Left lung (tissue), 10 donors: ENCODE measurements around the gene GUCY2F. TPM values are rescaled to one million over a fixed set of nuclear protein-coding genes. Genes with fewer than 3 reads are reported as not detected.

ENCODE experiments used
- ATAC-seq: fragments of 200-7000 bp; cut with Tn5 transposase; one replicate; pipeline ENCODE4 v1.9.1; 2020; ENCODE audit warnings: moderate library complexity
- DNase-seq, 4 donors: peaks; one replicate each; pipeline ENCODE4 v3.0.0-alpha.2; 2013 to 2020
- H3K27ac ChIP-seq, 2 donors: fragments of 200-600 bp; sonication (generic) in 1 of 2; one replicate each; pipeline versions ENCODE4 v1.5.0 to v1.8.0; 2020 to 2021
- H3K27me3 ChIP-seq, 2 donors: fragments of 200-600 bp; sonication (generic) in 1 of 2; one replicate each; pipeline versions ENCODE4 v1.5.0 to v1.8.0; 2020 to 2021
- H3K36me3 ChIP-seq, 2 donors: fragments of 200-600 bp; sonication (generic) in 1 of 2; one replicate each; pipeline versions ENCODE4 v1.5.0 to v1.8.0; 2020 to 2021
- H3K4me1 ChIP-seq, 2 donors: fragments of 200-600 bp; one replicate each; pipeline ENCODE4 v1.8.0; 2021
- H3K4me3 ChIP-seq, 2 donors: fragments of 200-600 bp; sonication (generic) in 1 of 2; one replicate each; pipeline versions ENCODE4 v1.5.0 to v1.8.0; 2020 to 2021; ENCODE audit warnings: mild to moderate bottlenecking in 1 of 2
- H3K9me3 ChIP-seq, 2 donors: fragments of 200-600 bp; sonication (generic) in 1 of 2; one replicate each; pipeline versions ENCODE4 v1.5.0 to v1.8.0; 2020 to 2021
- intact Hi-C, 2 donors: fragments of 100-400 bp; cut with DNase I; formaldehyde crosslinking; loops; one replicate each; pipeline versions ENCODE4 v1.11.2 to v1.14.2; 2022
- polyA plus RNA-seq, 6 donors: library from polyadenylated mRNA; unstranded; fragments of 120-200 nt; gene quantifications; one replicate each; pipeline ENCODE4 v1.2.1, GENCODE V29; 2013; ENCODE audit not compliant: insufficient read length in 6 of 6
- total RNA-seq, 2 donors: library from RNA; stranded (reverse); fragmentation: NEBNext Ultra II Directional; extraction: Animal tissue kit (Norgen Biotek cat#: 25700); gene quantifications; one replicate each; pipeline ENCODE4 v1.2.1, GENCODE V29; 2021
- TF ChIP-seq, protein P1 (sequence below), 2 donors: fragments of 200-600 bp; sonication (generic) in 1 of 2; IDR thresholded peaks; one replicate each; pipeline versions ENCODE4 v1.5.0 to v1.8.0; 2021; ENCODE audit warnings: antibody characterized with exemption in 2 of 2
- donor health status: DM: no; HTN: yes; CAD: no.
- donor health status: DM: no; HTN: no; CAD: no.

Gene GUCY2F
- total and polyA plus RNA-seq, 8 donors, result 0.03 to 0.10 TPM; not detected in 6

DNA sequence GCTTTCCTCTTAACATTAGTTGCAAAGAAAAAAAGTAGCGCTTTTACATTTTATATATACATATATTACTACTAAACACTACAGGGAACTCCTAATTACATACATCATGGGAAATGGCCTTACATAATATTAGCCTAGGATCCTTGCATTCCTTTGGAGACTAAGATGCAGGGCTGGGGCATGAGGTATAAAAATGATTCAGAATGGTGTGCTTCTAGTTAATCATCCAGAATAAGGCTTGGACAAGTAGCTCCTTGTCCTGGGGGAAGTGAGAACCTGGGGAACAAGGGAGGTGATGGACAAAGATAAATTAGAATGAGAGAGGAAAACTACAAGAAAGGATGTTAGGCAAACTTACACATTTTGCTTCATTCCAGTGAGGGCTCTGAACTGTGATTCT, 3.0 kb upstream of the GUCY2F start:
- ATAC-seq, result no peak
- no peak for DNase-seq
- Histone ChIP-seq H3K36me3 (no peaks in the 10 kb centered on the region), H3K27me3 (peaks cover 0 to 11% of the 10 kb centered on the region in 2 donors), H3K27ac (no peak overlapping the region), H3K4me1 (no peaks in the 10 kb centered on the region), H3K4me3 (no peak overlapping the region), H3K9me3 (no peaks in the 10 kb centered on the region)
- intact Hi-C loops, result loop anchor here in 1 of 2 donors (5.0 kb wide), 1 partner anchor 147 kb away; no protein-coding TSS in a partner anchor
- TF ChIP-seq, protein P1, sequence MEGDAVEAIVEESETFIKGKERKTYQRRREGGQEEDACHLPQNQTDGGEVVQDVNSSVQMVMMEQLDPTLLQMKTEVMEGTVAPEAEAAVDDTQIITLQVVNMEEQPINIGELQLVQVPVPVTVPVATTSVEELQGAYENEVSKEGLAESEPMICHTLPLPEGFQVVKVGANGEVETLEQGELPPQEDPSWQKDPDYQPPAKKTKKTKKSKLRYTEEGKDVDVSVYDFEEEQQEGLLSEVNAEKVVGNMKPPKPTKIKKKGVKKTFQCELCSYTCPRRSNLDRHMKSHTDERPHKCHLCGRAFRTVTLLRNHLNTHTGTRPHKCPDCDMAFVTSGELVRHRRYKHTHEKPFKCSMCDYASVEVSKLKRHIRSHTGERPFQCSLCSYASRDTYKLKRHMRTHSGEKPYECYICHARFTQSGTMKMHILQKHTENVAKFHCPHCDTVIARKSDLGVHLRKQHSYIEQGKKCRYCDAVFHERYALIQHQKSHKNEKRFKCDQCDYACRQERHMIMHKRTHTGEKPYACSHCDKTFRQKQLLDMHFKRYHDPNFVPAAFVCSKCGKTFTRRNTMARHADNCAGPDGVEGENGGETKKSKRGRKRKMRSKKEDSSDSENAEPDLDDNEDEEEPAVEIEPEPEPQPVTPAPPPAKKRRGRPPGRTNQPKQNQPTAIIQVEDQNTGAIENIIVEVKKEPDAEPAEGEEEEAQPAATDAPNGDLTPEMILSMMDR (IDR thresholded peaks at IDR 0.05), result no peak

DNA sequence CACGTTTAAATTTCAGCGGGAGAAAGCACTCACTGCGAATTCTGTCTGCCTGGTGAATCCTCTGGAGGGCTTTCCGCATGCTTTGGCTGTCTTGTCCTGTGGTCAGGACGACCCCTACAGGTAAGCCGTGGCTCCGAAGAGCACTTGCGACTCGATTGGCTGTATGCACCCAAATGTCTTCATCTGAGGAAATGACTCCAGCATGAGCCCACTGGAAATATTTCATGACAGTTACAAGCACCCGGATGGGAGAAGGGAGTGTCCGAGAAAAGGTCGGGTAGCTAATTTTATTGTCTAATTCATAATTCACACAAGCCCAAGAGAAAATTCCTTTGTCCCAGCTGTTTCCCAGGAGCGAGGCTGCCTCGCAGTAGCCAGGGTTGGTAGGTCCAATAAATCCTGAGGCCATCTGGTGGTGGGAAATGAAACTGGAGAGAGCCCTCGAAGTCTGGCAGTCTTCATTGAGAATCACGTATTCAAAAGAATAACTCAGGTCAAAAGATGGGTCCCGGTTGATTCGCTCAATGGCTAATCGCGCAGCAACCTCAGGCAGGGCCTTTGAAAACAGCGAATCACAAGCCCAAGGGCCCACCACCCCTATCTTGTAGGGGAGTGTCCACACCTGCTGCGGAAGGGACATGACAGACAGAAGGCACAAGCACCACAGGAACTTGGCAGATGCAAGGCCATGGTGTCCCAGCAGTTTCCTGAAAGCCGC, 6.6 kb downstream of the GUCY2F start:
- Histone ChIP-seq H3K4me1 (no peaks in the 10 kb centered on the region), H3K4me3 (no peak overlapping the region), H3K27ac (no peak overlapping the region), H3K36me3 (no peaks in the 10 kb centered on the region), H3K27me3 (peaks cover 10 to 14% of the 10 kb centered on the region in 2 donors), H3K9me3 (no peaks in the 10 kb centered on the region)
- intact Hi-C loops, result no loop called here
- DNase-seq (peak; percentile 2 to 47 (median 30)), ATAC-seq (peak; percentile 92)
- TF ChIP-seq, protein P1 (IDR thresholded peaks at IDR 0.05), result peak in 1 of 2 donors; percentile 56

DNA sequence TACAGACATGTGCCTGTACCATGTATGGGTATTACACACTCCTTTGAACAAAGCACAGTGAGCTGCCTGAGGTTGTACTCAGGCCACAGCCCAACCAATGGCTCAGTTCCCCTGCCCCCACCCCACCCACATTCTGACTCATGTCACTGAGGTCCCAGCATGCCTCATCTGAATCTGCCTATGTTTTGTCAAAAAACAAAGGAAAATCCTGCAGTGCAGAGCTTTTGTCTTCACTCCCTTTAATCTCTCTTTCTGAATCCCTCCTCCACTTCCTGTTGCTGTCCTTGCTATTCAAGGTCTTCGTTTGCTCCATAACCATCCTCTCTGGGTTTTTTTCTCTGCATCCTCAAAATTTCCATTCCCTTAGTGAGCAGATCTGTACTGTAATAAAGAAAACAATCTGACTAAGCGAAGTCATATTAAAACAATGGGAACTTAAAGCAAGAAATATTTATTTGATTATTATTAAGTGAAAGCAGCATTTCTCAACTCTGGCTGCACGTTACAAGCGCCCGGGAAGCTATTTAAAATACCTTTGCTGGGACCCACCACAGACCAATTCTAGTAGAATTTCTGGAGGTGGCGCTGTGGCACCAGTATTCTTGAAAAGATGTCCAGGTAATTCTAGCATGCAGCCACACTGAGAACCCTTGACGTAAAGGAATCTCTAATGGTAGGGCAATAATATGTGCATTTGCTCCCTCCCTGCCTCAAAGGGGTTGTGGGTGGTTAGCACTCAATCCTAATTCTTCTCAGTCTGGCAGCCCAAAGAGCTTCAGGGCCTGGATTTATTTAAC, 8.7 kb downstream of the GUCY2F start:
- ATAC-seq (no peak), DNase-seq (peak in 1 of 4 donors; percentile 5)
- intact Hi-C loops, result no loop called here
- H3K27ac ChIP-seq, result no peak overlapping the region
- H3K4me1 ChIP-seq, result no peaks in the 10 kb centered on the region
- TF ChIP-seq, protein P1 (IDR thresholded peaks at IDR 0.05), result no peak
- no peaks in the 10 kb centered on the region for H3K36me3 ChIP-seq
- H3K27me3 ChIP-seq, result peaks cover 10 to 16% of the 10 kb centered on the region in 2 donors
- no peaks in the 10 kb centered on the region for H3K9me3 ChIP-seq
- H3K4me3 ChIP-seq, result no peak overlapping the region

DNA sequence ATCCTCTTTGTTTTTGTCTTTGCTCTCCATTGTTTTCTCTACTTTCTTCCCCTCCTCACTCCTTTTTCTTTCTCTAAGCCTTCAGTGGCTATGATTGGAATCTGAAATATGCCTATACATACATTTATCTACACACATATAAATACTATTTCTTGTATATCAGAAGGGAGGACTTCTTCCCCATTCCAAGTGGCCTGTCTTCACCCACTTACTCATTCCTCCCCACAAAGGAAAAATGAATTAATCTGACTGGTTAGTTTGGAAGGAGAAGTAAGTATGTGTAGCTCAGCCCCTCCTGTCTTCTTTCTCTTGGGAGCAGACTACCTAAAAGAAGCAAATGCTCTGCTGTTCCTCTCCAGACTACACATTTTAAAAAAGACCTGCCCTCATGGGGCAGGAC, 17.7 kb downstream of the GUCY2F start:
- H3K27ac ChIP-seq, result no peak overlapping the region
- H3K9me3 ChIP-seq, result no peaks in the 10 kb centered on the region
- ATAC-seq, result no peak
- TF ChIP-seq, protein P1 (IDR thresholded peaks at IDR 0.05), result no peak
- H3K27me3 ChIP-seq, result peaks cover 0 to 5% of the 10 kb centered on the region in 2 donors
- intact Hi-C loops, result no loop called here
- DNase-seq, result no peak
- H3K4me3 ChIP-seq, result no peak overlapping the region
- H3K4me1 ChIP-seq, result no peaks in the 10 kb centered on the region
- H3K36me3 ChIP-seq, result no peaks in the 10 kb centered on the region

DNA sequence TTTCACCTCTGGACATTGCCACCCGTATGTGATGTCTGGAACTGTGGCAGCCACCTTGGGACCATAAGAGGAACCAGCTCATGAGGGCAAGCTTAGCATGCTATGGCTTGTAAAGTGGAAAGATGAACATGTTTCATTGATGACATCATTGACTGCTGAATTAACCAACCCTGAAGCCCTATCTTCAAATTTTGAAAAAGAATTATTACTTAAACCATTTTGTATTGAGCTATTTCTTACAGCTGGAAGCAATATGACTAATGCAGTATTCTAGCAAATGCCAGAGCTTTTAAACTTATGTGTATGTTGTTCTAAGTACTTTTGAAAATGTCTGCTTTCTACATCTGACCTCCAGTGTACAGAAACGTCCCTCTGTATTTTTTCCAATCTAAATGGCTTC, 18.1 kb downstream of the GUCY2F start:
- TF ChIP-seq, protein P1 (IDR thresholded peaks at IDR 0.05), result no peak
- no peak overlapping the region for H3K4me3 ChIP-seq
- H3K4me1 ChIP-seq, result no peaks in the 10 kb centered on the region
- intact Hi-C loops, result no loop called here
- no peaks in the 10 kb centered on the region for H3K36me3 ChIP-seq
- ATAC-seq (no peak), DNase-seq (no peak)
- no peaks in the 10 kb centered on the region for H3K9me3 ChIP-seq
- no peak overlapping the region for H3K27ac ChIP-seq
- peaks cover 0 to 5% of the 10 kb centered on the region in 2 donors for H3K27me3 ChIP-seq
